Stimulated activated memory B cell treated with anti-CD40 and anti-IgM and Interleukin-4, amounts not matched to agents 10 μg/mL and 1 μg/mL and 100 μg/mL, for 72 hours (primary cell): ENCODE measurements around the gene PXMP2.

Source experiments
- ATAC-seq: fragments of 150-1000 bp; cut with Tn5 transposase; 2 replicates; pipeline ENCODE4 v1.10.0; 2021
- H3K27ac Mint-ChIP-seq: one replicate; pipeline ENCODE4 v1.8.0; 2022; ENCODE audit warnings: mild to moderate bottlenecking, mixed read lengths
- H3K27me3 Mint-ChIP-seq: one replicate; pipeline ENCODE4 v1.8.0; 2022; ENCODE audit warnings: mixed read lengths
- H3K36me3 Mint-ChIP-seq: one replicate; pipeline ENCODE4 v1.8.0; 2022; ENCODE audit warnings: mixed read lengths
- H3K4me1 Mint-ChIP-seq: one replicate; pipeline ENCODE4 v1.8.0; 2022; ENCODE audit warnings: mixed read lengths
- H3K4me3 Mint-ChIP-seq: one replicate; pipeline ENCODE4 v1.8.0; 2022; ENCODE audit warnings: mild to moderate bottlenecking, moderate library complexity, mixed read lengths
- H3K9me3 Mint-ChIP-seq: one replicate; pipeline ENCODE4 v1.8.0; 2022; ENCODE audit warnings: mixed read lengths

The PXMP2 gene

GRCh38 chr12:132703641-132704040, 16.3 kb downstream of the PXMP2 start:
- H3K36me3 Mint-ChIP-seq, result peaks cover 42% of the 10 kb centered on the region
- no peaks in the 10 kb centered on the region for H3K27me3 Mint-ChIP-seq
- ATAC-seq, result no peak
- peaks cover 4% of the 10 kb centered on the region for H3K9me3 Mint-ChIP-seq
- no peak overlapping the region for H3K4me3 Mint-ChIP-seq
- peak overlapping the region; percentile 0 for H3K27ac Mint-ChIP-seq
- peaks cover 33% of the 10 kb centered on the region for H3K4me1 Mint-ChIP-seq

- no peak overlapping the region for H3K27ac Mint-ChIP-seq
- H3K4me1 Mint-ChIP-seq, result peaks cover 23% of the 10 kb centered on the region
- peaks cover 30% of the 10 kb centered on the region for H3K36me3 Mint-ChIP-seq
- peaks cover 4% of the 10 kb centered on the region for H3K9me3 Mint-ChIP-seq
- H3K27me3 Mint-ChIP-seq, result no peaks in the 10 kb centered on the region
- ATAC-seq, result no peak
- H3K4me3 Mint-ChIP-seq, result no peak overlapping the region
These were observed 19.9 kb downstream of the PXMP2 start for GRCh38 chr12:132707241-132707640.

- H3K4me3 Mint-ChIP-seq, result no peak overlapping the region
These were observed 20.8 kb downstream of the PXMP2 start for GRCh38 chr12:132708150-132708549.

GRCh38 chr12:132710043-132710404, 22.6 kb downstream of the PXMP2 start:
- ATAC-seq, result peak; percentile 47
- H3K36me3 Mint-ChIP-seq, result peaks cover 22% of the 10 kb centered on the region
- peaks cover 24% of the 10 kb centered on the region for H3K4me1 Mint-ChIP-seq
- no peaks in the 10 kb centered on the region for H3K27me3 Mint-ChIP-seq
- peak overlapping the region; percentile 94 for H3K27ac Mint-ChIP-seq
- peaks cover 4% of the 10 kb centered on the region for H3K9me3 Mint-ChIP-seq
- peak overlapping the region; percentile 89 for H3K4me3 Mint-ChIP-seq

More at GRCh38 chr12:132708150-132708549, 20.8 kb downstream of the PXMP2 start:
- Mint-ChIP-seq H3K4me1 (peaks cover 23% of the 10 kb centered on the region), H3K9me3 (peaks cover 4% of the 10 kb centered on the region), H3K27ac (no peak overlapping the region), H3K36me3 (peaks cover 30% of the 10 kb centered on the region), H3K27me3 (no peaks in the 10 kb centered on the region)
- no peak for ATAC-seq

GRCh38 chr12:132710405-132711079, 23.2 kb downstream of the PXMP2 start, which contains the start of gene PGAM5:
PGAM5 (plus strand) TSS chr12:132710842; CDS start chr12:132710877, 35 bp downstream.
- ATAC-seq, result peak; percentile 97

GRCh38 chr12:132711080-132711843, 23.9 kb downstream of the PXMP2 start:
- Mint-ChIP-seq H3K27ac (peak overlapping the region; percentile 94), H3K27me3 (no peaks in the 10 kb centered on the region), H3K36me3 (peaks cover 22% of the 10 kb centered on the region), H3K4me3 (peak overlapping the region; percentile 89), H3K4me1 (peaks cover 24% of the 10 kb centered on the region), H3K9me3 (peaks cover 4% of the 10 kb centered on the region)
- ATAC-seq, result peak; percentile 41

More at GRCh38 chr12:132710405-132711079, 23.2 kb downstream of the PXMP2 start, which contains the start of gene PGAM5:
- H3K4me1 Mint-ChIP-seq, result peaks cover 24% of the 10 kb centered on the region
- no peaks in the 10 kb centered on the region for H3K27me3 Mint-ChIP-seq
- peaks cover 22% of the 10 kb centered on the region for H3K36me3 Mint-ChIP-seq
- H3K27ac Mint-ChIP-seq, result peak within 1 kb of the TSS; percentile 94
- H3K9me3 Mint-ChIP-seq, result peaks cover 4% of the 10 kb centered on the region
- H3K4me3 Mint-ChIP-seq, result peak within 1 kb of the TSS; percentile 89

GRCh38 chr12:132713123-132713522, 25.7 kb downstream of the PXMP2 start:
- Mint-ChIP-seq H3K4me1 (peaks cover 24% of the 10 kb centered on the region), H3K36me3 (peaks cover 28% of the 10 kb centered on the region), H3K4me3 (no peak overlapping the region), H3K27me3 (no peaks in the 10 kb centered on the region), H3K27ac (no peak overlapping the region), H3K9me3 (no peaks in the 10 kb centered on the region)
- no peak for ATAC-seq

- H3K4me3 Mint-ChIP-seq, result no peak overlapping the region
- H3K36me3 Mint-ChIP-seq, result peaks cover 46% of the 10 kb centered on the region
- H3K27ac Mint-ChIP-seq, result no peak overlapping the region
- peaks cover 17% of the 10 kb centered on the region for H3K4me1 Mint-ChIP-seq
- no peaks in the 10 kb centered on the region for H3K9me3 Mint-ChIP-seq
- no peak for ATAC-seq
- no peaks in the 10 kb centered on the region for H3K27me3 Mint-ChIP-seq
These were observed 28.5 kb downstream of the PXMP2 start for GRCh38 chr12:132715874-132716273.

GRCh38 chr12:132716356-132716755, 29.0 kb downstream of the PXMP2 start:
- Mint-ChIP-seq H3K27me3 (no peaks in the 10 kb centered on the region), H3K9me3 (no peaks in the 10 kb centered on the region), H3K4me3 (no peak overlapping the region), H3K4me1 (peaks cover 17% of the 10 kb centered on the region), H3K27ac (no peak overlapping the region), H3K36me3 (peaks cover 51% of the 10 kb centered on the region)
- ATAC-seq, result no peak

- peaks cover 16% of the 10 kb centered on the region for H3K4me1 Mint-ChIP-seq
- H3K27me3 Mint-ChIP-seq, result no peaks in the 10 kb centered on the region
These were observed 29.6 kb downstream of the PXMP2 start for GRCh38 chr12:132717011-132717410.

GRCh38 chr12:132717531-132718387, 30.4 kb downstream of the PXMP2 start:
- peaks cover 51% of the 10 kb centered on the region for H3K36me3 Mint-ChIP-seq
- H3K27me3 Mint-ChIP-seq, result no peaks in the 10 kb centered on the region
- peak; percentile 52 for ATAC-seq
- no peaks in the 10 kb centered on the region for H3K9me3 Mint-ChIP-seq
- no peak overlapping the region for H3K27ac Mint-ChIP-seq
- H3K4me1 Mint-ChIP-seq, result peaks cover 9% of the 10 kb centered on the region
- H3K4me3 Mint-ChIP-seq, result no peak overlapping the region

More at GRCh38 chr12:132717011-132717410, 29.6 kb downstream of the PXMP2 start:
- Mint-ChIP-seq H3K36me3 (peaks cover 51% of the 10 kb centered on the region), H3K27ac (no peak overlapping the region), H3K4me3 (no peak overlapping the region), H3K9me3 (no peaks in the 10 kb centered on the region)
- ATAC-seq, result no peak

- ATAC-seq, result no peak
- H3K27ac Mint-ChIP-seq, result no peak overlapping the region
- no peak overlapping the region for H3K4me3 Mint-ChIP-seq
- H3K27me3 Mint-ChIP-seq, result no peaks in the 10 kb centered on the region
- peaks cover 58% of the 10 kb centered on the region for H3K36me3 Mint-ChIP-seq
- H3K9me3 Mint-ChIP-seq, result no peaks in the 10 kb centered on the region
- H3K4me1 Mint-ChIP-seq, result peaks cover 1% of the 10 kb centered on the region
These were observed 31.3 kb downstream of the PXMP2 start for GRCh38 chr12:132718644-132719043.

GRCh38 chr12:132719141-132719953, 32.0 kb downstream of the PXMP2 start:
- Mint-ChIP-seq H3K4me3 (no peak overlapping the region), H3K9me3 (no peaks in the 10 kb centered on the region), H3K27me3 (no peaks in the 10 kb centered on the region), H3K4me1 (no peaks in the 10 kb centered on the region), H3K36me3 (peaks cover 62% of the 10 kb centered on the region), H3K27ac (no peak overlapping the region)
- no peak for ATAC-seq

- Mint-ChIP-seq H3K4me1 (no peaks in the 10 kb centered on the region), H3K9me3 (no peaks in the 10 kb centered on the region), H3K4me3 (no peak overlapping the region), H3K27me3 (no peaks in the 10 kb centered on the region), H3K27ac (no peak overlapping the region), H3K36me3 (peaks cover 59% of the 10 kb centered on the region)
- no peak for ATAC-seq
These were observed 32.6 kb downstream of the PXMP2 start for GRCh38 chr12:132719954-132720324.
